Chondrocyte (in vitro differentiated cells): ENCODE data around the gene FAM149B1. TPM values are rescaled to one million over a fixed set of nuclear protein-coding genes. Genes with fewer than 3 reads are reported as not detected.
A peak's percentile ranks its signal among the peaks of the same experiment; 100 is the strongest.

ENCODE experiments used
- DNase-seq: peaks from one replicate; pipeline ENCODE4 v3.0.0; 2021; ENCODE audit warnings: mixed read lengths, low spot score
- H3K27ac Mint-ChIP-seq: one replicate; pipeline ENCODE4 v1.8.0; 2021; ENCODE audit warnings: mild to moderate bottlenecking, moderate library complexity, mixed read lengths; ENCODE audit not compliant: unreplicated experiment
- H3K27me3 Mint-ChIP-seq: 2 replicates; pipeline ENCODE4 v1.8.0; 2021; ENCODE audit warnings: low read depth, mixed read lengths
- H3K36me3 Mint-ChIP-seq: 2 replicates; pipeline ENCODE4 v1.8.0; 2021; ENCODE audit warnings: low read depth, mixed read lengths
- H3K4me1 Mint-ChIP-seq: 2 replicates; pipeline ENCODE4 v1.8.0; 2021; ENCODE audit warnings: low read depth, mild to moderate bottlenecking, mixed read lengths
- H3K4me3 Mint-ChIP-seq: one replicate; pipeline ENCODE4 v1.8.0; 2021; ENCODE audit warnings: mild to moderate bottlenecking, moderate library complexity, mixed read lengths; ENCODE audit not compliant: unreplicated experiment
- H3K9me3 Mint-ChIP-seq: 2 replicates; pipeline ENCODE4 v1.8.0; 2021; ENCODE audit warnings: low read depth, mixed read lengths
- total RNA-seq: library from RNA; stranded (reverse); gene quantifications from 3 replicates; pipeline ENCODE4 v1.2.1, GENCODE V29; 2021
- TF ChIP-seq, protein P1 (sequence below): fragments of 200-600 bp; sonication (generic); IDR thresholded peaks from 2 replicates; pipeline ENCODE4 v1.5.0; 2021; ENCODE audit warnings: antibody characterized with exemption, mild to moderate bottlenecking, moderate library complexity

Gene FAM149B1
- total RNA-seq, 1 donor from 2014 or later = 20.8 TPM

DNA sequence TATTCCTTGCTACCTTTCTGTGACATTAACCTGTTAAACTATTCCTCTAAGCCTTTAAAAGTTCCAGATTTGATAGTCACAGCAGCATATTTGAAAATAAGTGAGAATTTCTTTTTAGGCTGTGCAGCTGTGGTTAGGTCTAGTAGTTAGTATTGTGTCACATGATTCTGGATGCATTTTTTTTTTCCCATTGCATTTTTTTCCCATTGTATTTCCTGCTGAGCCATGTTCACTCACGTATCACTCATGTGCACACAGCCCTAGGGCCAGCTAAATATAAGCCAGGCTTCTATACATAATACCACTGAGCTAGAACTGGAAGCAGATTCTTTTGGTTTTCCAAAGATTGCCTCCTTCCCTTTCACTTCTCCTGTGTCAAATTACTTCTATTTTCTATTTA lies 41.8 kb downstream of the FAM149B1 start:
- no peak overlapping the region for H3K27ac Mint-ChIP-seq
- TF ChIP-seq, protein P1, sequence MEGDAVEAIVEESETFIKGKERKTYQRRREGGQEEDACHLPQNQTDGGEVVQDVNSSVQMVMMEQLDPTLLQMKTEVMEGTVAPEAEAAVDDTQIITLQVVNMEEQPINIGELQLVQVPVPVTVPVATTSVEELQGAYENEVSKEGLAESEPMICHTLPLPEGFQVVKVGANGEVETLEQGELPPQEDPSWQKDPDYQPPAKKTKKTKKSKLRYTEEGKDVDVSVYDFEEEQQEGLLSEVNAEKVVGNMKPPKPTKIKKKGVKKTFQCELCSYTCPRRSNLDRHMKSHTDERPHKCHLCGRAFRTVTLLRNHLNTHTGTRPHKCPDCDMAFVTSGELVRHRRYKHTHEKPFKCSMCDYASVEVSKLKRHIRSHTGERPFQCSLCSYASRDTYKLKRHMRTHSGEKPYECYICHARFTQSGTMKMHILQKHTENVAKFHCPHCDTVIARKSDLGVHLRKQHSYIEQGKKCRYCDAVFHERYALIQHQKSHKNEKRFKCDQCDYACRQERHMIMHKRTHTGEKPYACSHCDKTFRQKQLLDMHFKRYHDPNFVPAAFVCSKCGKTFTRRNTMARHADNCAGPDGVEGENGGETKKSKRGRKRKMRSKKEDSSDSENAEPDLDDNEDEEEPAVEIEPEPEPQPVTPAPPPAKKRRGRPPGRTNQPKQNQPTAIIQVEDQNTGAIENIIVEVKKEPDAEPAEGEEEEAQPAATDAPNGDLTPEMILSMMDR = no peak
- H3K27me3 Mint-ChIP-seq = no peaks in the 10 kb centered on the region
- peaks cover 11% of the 10 kb centered on the region for H3K4me1 Mint-ChIP-seq
- no peak overlapping the region for H3K4me3 Mint-ChIP-seq
- peaks cover 19% of the 10 kb centered on the region for H3K36me3 Mint-ChIP-seq
- no peak for DNase-seq
- peaks cover 6% of the 10 kb centered on the region for H3K9me3 Mint-ChIP-seq

DNA sequence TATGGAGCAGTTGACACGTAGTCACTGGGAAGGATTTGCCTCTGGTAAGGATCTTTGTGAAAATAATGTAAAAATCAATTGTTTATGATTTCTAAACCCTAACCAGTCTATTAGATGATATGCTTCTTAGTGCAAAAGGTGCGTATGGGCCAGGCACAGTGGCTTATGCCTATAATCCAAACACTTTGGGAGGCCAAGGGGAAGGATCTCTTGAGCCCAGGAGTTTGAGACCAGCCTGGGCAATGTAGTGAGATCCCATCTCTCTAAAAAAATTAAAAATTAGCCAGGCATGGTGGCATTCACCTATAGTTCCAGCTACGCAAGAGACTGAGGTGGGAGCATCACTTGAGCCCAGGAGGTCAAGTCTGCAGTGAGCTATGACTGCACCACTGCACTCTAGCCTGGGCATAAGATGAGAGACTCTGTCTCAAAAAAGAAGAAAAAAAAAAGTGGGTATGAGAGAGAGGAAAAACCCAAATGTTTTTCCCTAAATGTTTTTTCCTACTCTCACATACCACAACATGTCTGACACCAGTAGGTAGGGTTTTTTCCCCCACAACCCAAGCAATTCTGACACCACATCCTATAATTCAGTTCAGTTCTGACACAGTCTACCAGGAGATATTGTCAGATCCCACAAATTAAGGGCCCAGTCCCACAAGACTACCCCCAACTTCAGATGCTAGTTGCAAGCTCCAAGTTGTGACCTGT lies 42.6 kb downstream of the FAM149B1 start:
- TF ChIP-seq, protein P1 = no peak
- Mint-ChIP-seq H3K9me3 (peaks cover 6% of the 10 kb centered on the region), H3K4me3 (no peak overlapping the region), H3K27me3 (no peaks in the 10 kb centered on the region), H3K4me1 (peaks cover 11% of the 10 kb centered on the region), H3K36me3 (peaks cover 17% of the 10 kb centered on the region), H3K27ac (no peak overlapping the region)
- no peak for DNase-seq

DNA sequence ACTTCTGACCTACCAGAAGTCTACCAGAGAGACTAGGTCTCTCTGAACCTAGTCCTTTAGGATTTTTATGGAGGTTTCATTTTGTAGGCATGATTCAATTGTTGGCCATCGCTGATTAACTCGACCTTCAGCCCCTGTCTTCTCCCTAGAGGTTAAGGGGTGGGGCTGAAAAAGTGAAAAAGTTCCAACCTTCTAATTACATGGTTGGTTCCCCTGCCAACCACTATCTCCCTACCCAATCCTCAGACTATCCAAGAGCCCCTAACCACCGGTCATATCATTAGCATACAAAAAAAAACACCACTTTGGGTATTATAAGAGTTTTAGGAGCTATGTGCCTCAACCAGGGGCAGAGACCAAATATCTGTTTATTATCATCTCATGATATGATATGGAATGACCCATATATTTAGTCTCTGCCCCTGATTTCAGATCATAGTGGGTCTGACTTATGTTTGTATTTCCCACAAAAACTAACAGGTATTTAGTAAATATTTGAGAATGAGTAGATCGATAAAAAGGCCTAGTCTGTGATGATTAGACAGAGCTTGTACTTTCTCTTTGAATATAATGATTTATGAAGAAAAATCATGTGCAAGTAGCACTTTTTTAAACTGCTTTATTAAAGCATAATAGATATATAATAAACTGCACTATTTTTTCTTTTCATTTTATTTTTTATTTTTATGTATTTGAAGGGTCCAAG lies 43.3 kb downstream of the FAM149B1 start:
- Mint-ChIP-seq H3K9me3 (peaks cover 4% of the 10 kb centered on the region), H3K27ac (no peak overlapping the region), H3K4me3 (no peak overlapping the region), H3K27me3 (no peaks in the 10 kb centered on the region), H3K36me3 (peaks cover 18% of the 10 kb centered on the region), H3K4me1 (peaks cover 14% of the 10 kb centered on the region)
- DNase-seq = no peak
- TF ChIP-seq, protein P1 = no peak

DNA sequence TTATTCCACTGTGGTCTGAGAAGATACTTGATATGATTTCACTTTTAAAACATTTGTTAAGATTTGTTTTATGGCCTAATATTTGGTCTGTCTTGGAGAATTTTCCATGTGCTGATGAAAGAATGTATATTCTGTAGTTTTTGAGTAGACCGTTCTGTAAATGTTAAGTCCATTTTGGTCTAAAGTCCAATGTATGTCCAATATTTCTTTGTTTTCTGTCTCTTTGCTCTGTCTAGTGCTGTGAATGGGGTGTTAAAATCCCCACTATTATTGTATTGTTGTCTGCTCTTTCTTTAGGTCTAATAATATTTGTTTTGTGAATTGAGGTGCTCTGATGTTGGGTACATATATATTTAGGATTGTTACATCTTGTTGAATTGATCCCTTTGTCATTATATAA lies 47.8 kb downstream of the FAM149B1 start:
- Mint-ChIP-seq H3K9me3 (peaks cover 4% of the 10 kb centered on the region), H3K36me3 (peaks cover 34% of the 10 kb centered on the region), H3K27me3 (no peaks in the 10 kb centered on the region), H3K4me3 (no peak overlapping the region), H3K4me1 (peaks cover 10% of the 10 kb centered on the region), H3K27ac (peak overlapping the region; percentile 49)
- DNase-seq = no peak
- TF ChIP-seq, protein P1 = no peak

DNA sequence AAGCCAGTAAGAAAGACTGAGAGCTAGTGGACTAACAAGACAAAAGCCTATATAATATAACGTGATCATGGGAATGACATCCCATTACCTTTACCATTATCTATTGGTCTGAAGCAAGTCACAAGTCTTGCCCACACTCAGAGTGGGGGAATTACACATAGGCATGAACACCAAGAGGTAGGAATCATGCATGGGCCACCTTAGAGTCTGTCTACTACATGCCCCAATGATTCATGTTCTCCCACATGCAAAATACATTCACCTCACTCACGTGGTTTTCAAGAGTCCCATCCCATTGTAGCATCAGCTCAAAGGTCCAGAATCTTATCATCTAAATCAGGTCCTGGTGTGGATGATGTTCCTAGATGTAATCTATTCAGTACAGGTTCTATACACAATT lies 49.7 kb downstream of the FAM149B1 start:
- TF ChIP-seq, protein P1 = no peak
- no peak overlapping the region for H3K4me3 Mint-ChIP-seq
- H3K36me3 Mint-ChIP-seq = peaks cover 28% of the 10 kb centered on the region
- H3K27ac Mint-ChIP-seq = no peak overlapping the region
- no peaks in the 10 kb centered on the region for H3K27me3 Mint-ChIP-seq
- H3K9me3 Mint-ChIP-seq = peaks cover 4% of the 10 kb centered on the region
- peaks cover 12% of the 10 kb centered on the region for H3K4me1 Mint-ChIP-seq
- DNase-seq = no peak
